Activated CD4-positive, alpha-beta T cell treated with anti-CD3 and anti-CD28 coated beads for 48 hours (primary cell): ENCODE data around the gene LMBRD2.
"Not testable (repeated sequence)": the region's sequence is repeated elsewhere in the genome, so short reads cannot be mapped to it uniquely, and the experiment has no call there.

Experiments used
- DNase-seq: peaks from one replicate; pipeline ENCODE4 v3.0.0-alpha.2; 2020

The LMBRD2 gene

DNA sequence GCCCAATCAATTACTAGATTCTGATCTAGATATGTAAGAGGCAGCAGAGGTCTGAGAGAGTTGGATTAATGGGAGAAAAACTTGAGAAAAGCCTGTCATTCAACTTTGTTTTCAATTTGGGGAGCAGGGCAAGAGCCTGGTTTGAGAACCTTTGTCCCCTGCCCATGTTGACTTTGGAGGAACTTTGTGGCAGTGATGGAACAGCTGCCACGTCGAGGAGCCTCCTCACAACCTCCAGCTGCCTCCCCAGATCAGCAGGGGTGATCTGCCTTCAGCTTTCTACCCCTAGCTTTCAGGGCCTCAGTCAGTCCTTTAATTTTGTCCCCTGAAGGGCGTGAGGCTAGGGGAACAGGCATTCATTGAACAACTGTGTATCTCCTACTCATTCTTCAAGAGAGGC is 8.9 kb upstream of the LMBRD2 start:
- no peak for DNase-seq

DNA sequence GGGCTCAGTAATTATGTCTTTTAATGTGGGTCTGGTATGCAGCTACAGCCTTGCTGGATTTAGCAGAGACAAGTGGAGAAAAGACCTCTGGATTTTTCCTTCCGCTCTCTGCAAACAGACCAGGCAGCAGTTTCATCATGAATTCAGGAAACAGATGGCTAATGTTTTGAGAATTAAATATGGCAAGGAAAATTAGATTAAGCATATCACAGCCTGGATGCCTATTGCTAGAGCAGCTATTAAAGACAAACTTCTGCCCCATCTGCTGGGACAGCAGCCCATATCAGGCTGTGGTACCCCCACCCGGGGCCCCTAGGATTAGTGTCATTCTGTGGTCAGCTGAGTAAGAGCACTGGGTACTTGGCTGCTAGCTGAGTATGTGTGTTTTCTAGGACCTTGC is 6.5 kb upstream of the LMBRD2 start:
- no peak for DNase-seq

DNA sequence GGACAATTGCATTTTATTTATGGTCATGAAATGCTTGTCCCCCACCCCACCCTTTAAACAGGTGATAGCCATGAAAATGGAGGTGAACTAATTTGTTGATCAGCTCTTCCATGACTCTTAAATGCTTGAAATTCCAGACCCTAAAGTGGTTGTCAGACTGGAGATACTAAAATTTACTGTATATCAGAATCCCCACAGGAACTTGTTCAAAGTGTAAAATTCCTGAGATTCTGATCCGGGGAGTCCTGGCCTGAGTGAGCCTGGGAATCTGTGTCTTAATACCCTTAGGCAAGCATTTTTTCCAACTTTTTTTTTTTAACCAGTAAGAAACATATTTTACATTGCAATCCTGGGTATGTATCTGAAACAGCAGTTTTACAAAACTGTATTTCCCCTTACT is 4.9 kb upstream of the LMBRD2 start:
- DNase-seq: no peak

DNA sequence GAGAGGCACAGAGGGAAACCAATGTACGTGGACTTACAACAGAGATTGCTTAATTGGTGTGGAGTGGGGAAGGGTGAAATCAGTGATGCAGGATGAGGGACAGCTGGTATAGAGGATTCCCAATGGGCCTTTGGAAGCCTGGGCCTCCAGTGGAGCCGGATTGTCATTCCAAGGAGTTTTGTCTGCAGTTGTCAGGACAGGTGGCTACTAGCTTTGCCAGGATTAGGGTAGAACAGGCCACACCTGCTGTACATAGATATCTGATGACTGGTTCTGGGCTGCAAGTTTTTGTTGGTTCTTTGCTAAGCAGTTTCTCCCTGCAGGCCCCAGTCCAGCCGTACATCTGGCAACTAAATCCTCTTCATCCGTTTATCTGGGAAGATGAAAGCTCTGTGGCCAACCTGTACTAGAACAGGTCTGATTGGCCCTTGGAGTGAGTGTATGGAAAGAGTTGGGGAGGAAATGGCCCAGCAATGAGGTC is 4.5 kb upstream of the LMBRD2 start:
- no peak for DNase-seq

DNA sequence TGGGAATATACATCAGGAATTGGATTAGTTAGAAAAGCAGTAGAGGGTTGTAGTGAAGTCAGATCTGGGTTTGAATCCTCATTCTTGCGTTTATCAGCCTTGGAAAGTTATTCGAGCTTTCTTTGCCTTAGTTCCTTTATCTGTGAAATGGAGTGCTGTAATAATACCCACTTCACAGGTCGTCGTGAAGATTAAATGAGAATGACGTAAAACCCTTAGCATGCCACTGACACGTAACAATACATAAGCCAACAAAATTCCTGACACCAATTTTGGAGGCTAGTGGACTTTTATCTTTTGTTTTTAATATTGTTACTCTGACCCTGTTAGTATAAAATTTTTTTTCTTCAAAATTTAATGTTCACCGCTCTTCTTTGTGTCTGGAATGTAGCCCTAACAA is 3.6 kb upstream of the LMBRD2 start:
- no peak for DNase-seq

DNA sequence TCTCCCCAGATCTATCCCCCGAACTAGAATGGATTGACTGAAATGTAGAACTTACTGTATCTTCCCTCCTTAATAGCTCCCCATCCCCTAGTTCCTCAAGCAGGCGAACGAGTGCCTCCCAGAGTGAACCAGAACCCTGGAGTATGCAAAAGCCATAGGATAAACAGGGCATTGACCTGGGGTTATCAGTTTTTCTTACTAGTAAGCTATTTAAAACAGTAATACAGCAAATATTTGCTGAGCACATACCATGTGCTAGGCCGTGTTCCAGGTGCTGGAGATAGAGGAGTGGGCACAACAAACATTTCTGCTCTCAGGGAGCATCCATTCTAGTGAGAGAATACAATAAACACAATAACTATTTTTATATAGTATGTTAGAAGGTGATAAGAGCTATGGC is 2.0 kb upstream of the LMBRD2 start:
- DNase-seq: no peak

DNA sequence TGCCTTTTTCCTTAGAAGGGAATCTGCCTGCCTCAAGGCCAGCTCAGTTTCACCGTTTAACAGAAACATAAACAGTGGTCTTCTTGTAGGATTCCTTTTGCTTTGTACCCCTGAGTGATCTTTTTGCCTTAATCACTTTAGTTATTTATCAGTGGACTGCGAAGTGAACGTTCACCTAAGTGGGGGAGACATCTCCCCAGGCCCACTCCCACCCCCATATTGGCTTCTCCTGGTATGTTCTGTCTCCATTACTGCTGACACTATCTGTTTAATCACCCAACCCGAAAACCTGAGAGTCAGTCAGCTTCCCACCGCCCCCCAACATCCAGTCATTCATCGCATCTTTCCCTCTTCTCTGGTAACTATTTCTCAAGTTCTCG is 1.6 kb upstream of the LMBRD2 start:
- DNase-seq: no peak

DNA sequence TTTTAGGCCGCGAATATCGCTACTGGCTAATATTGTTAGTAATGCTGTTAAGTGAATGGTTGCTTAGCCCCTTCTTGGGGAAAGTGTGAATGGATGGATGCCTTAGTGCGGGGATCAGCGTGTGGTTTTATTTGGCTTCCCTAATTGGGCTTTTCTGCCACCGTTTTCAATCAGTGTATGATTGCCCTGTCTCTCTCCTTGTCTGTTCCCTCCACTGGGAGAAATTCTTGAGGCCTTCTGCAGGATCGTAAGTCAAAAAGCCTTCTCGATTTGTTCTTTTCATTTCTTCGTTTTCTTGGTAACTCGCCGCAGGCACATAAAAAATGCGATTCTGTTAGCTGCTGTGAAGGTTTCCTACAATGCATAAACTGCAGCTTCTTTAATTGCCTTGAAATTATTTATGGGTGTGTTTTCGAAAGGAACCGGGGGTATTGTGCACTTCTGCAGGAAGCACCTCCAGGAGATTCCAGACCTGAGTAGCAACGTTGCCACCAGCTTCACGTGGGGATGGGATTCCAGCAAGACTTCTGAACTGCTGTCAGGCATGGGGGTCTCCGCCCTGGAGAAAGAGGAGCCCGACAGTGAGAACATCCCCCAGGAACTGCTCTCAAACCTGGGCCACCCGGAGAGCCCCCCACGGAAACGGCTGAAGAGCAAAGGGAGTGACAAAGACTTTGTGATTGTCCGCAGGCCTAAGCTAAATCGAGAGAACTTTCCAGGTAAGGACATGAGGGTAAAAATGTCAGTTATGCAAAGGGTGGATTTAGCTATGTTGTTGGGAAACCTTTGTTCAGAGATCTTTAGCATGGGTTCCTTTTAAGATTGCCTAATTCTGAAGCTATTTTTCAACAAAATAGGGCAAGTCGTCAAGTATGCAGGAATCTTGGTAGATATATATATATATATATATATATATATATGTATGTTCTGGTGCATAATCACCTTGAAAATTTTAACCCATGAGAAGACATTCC is 924 bp upstream of the LMBRD2 start:
- no peak for DNase-seq

DNA sequence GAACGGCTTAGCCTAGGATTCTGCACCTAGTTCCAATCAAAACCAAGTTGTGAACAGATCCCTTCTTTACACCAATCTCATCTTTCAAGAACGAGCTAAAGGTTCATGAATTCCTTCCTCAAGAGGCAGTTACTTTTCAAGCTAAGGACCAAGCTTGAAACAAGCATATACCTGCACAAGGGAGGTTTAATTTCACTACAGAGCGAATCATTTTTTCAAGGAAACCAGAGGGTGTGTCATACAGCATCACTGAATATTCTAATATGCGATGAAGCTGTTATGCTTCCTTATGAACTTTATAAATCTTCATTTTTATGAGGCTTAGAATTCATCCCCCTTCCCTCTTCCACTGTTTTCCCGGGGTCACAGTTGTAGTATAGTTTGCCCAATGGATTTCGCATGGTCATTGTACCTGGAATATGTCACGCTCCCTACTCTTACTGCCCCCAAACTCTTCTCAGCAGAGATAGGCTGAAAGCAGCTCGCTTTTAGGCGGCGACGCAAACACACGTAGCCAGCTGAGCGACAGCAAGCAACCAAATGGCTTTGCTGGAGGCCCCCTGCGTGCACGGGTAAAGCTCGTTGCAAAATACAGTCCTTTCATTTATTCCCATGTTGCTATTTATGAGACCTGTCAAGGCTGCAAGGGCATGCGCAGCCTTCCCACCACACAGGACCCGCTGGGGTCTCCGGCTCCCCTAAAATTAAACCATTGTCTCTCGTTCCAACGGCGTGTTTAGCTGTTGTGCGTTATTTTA is 832 bp downstream of the LMBRD2 start:
- peak; percentile 76 for DNase-seq

DNA sequence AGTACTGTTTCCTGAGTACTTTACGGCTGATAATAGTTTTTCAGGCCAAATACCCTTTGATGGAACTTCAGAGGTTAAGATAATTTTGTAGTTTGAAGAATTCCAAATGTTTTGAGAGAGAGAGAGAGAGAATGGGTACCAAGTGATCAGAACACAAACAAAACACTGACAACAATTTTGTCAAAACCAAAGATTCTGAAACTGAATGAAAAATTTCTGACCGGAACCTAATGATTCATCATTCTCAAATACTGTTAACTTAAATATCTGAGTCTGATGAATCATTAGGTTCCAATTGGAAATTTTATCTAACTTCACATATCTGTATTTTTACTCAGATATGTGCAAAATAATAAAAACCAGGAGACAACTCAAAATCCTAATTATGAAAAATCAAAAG is 4.0 kb downstream of the LMBRD2 start:
- DNase-seq: no peak

DNA sequence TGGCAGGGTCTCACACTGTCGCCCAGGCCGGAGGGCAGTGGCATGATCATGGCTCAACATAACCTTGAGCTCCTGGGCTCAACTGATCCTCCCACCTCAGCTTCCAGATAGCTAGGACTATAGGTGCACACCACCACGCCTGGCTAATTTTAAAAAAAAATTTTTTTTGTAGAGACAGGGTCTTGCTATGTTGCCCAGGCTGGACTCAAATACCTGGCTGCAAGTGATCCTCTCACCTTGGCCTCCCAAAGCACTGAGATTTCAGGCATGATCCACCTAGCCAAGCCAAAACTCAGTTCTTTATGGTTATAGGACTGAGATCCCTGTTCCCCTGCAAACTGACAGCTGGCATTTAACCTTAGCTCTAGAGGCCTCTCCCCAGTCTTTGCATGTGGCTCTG is 5.3 kb downstream of the LMBRD2 start:
- DNase-seq: no peak

DNA sequence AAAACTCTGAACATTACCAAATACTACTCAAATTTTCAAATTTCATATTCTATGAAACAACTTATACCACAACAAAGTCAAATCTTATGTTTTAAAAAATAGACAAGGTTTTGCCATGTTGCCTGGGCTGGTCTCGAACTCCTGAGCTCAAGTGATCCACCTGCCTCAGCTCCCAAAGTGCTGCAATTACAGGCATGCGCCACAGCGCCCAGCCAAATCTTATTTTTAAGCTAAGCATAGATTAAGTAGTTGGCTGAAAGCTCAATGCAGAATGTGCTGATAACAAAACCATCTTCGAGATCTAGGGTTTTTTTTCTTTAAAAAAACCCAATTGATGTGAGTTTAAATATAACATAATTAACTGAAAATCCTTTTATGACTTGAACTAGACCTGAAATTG is 6.4 kb downstream of the LMBRD2 start:
- DNase-seq: no peak

DNA sequence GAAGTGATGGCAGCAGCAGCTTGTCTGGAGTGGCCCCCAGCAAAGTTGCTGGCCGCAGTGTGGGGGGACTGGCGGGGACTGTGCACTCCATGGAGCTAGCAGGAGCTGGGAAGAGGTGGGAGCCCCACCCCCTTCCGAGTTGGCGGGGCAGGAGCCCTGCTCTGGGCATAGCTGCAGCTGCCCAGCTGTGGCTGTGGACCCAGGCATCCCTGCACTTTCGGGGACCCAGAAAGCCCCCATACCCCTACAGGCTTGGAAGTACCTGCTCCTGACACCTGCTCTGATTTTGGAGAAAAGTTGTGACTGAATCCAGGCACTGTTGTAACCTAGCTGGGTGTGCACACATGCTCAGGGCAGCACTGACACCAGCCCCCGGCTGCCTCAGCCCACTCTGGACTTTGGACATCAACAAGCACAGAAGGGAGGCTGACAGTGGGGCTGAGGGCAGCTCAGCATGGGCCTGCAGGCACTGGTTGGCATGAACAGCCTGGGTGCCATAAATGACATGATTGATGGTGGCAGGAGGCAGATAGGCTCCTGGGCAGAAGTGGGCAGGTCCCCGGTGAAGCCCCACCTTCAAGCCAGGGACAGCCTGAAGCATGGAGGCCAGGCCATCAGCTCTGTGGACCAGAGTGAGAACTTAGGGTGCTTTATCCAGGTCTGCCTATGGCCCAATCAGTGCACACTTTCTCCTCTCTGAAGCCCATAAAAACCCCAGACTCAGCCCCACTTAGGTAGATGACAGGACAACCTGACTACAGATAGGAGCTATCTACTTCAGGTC is 12.6 kb downstream of the LMBRD2 start:
- DNase-seq: no peak

DNA sequence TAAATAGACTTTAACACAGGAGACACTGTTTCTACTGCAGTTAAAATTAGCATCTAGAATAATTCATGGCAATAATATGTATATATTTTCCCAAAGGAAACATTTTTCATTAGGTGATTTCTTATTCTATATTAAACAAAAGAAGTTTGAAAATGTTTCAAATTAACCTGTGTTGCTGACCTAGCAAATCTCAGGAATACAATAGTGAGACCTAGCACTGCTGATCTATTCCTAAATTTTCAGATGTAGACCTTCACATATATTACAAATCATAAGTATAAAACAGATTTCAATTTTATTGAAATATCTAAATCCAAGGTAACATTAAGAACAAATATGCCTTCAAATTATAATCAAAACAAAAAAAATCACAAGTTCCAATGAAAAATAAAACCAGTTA is 15.1 kb downstream of the LMBRD2 start:
- DNase-seq: no peak

DNA sequence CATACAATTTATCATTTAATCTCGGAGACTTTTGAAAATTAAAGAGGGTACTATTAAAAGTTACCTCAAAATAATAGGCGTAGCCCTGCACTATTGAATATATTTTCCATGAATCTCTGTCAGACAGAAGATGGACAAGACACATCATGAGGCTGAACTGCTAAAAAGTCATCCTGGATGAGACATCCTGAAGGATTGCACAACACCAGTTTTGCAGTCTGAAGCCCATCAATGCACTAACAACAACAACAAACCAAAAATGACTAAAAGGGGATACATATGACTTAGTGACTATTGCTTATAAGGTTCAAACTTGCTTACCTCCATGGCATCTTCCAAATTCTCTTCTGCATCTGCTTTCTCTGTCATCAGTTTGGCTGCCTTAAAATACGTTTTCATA is 15.7 kb downstream of the LMBRD2 start:
- no peak for DNase-seq

DNA sequence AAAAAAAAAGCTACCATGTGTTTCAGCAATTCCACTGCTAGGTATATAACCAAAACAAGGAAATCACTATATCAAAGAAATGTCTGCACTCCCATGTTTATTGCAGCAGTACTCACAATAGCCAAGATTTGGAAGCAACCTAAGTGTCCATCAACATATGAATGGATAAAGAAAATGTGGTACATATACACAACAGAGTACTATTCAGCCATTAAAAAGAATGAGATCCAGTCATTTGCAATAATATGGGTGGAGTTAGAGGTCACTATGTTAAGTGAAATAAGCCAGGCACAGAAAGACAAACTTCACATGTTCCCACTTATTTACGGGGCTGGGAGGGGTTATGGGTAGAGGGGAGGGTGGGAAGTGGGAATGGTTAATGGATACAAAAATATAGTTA is 18.7 kb downstream of the LMBRD2 start:
- DNase-seq: not testable (repeated sequence)

DNA sequence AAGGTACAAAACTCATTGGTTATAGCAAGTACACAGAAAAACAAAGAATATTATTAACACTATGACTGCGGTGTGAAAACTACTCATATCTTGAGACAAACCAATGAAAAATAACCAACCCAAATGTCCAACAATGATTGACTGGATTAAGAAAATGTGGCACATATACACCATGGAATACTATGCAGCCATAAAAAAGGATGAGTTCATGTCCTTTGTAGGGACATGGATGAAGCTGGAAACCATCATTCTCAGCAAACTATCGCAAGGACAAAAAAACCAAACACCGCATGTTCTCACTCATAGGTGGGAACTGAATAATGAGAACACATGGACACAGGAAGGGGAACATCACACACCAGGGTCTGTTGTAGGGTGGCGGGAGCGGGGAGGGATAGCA is 22.0 kb downstream of the LMBRD2 start:
- not testable (repeated sequence) for DNase-seq

DNA sequence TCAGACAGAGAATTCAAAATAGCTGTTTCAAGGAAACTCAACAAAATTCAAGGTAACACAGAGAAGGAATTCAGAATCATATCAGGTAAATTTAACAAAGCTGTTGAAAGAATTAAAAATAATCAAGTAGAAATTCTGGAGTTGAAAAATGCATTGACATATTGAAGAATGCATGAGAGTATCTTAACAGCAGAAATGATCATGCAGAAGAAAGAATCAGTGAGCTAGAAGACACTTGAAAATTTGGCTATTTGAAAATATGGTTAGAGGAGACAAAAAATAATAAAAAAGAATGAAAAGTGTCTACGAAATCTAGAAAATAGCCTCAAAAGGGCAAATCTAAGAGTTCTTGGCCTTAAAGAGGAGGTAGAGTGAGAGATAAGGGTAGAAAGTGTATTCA is 22.9 kb downstream of the LMBRD2 start:
- DNase-seq: no peak

DNA sequence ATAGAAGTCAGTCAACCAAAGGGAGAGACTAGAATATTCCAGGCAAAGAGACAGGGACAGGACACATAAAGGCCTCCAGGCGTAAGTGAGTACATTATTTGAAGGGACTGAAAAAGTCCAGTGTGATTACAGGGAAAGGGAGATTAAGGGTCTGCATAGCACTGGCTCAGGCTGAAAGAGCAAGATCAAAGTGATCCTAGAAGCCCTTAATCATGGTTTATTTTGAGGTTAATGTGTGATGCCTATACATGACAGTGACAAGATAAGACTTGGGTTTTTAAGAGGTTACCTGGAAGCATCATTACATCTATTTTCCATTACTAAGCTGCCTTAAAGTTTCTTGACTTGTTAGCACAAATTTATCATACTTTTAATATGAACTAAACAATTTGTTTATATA is 25.8 kb downstream of the LMBRD2 start:
- no peak for DNase-seq

DNA sequence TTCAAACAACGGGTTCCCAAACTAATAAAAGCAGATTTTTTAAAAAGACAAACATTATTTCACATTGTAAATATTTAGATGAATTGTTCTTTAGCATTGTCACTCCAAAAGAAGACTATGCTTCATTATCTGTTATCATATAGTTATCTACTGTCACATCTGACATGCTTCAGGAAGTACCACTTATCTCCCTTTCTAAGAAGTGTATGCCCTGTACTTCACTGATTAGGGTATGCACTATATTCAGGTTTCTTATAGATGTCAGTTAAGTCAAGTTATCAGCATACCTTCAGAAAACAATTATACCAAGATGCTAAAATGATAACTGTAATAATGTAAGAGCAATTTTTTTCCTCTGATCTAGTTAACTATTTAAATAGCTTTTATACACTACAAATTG is 40.4 kb downstream of the LMBRD2 start:
- no peak for DNase-seq

DNA sequence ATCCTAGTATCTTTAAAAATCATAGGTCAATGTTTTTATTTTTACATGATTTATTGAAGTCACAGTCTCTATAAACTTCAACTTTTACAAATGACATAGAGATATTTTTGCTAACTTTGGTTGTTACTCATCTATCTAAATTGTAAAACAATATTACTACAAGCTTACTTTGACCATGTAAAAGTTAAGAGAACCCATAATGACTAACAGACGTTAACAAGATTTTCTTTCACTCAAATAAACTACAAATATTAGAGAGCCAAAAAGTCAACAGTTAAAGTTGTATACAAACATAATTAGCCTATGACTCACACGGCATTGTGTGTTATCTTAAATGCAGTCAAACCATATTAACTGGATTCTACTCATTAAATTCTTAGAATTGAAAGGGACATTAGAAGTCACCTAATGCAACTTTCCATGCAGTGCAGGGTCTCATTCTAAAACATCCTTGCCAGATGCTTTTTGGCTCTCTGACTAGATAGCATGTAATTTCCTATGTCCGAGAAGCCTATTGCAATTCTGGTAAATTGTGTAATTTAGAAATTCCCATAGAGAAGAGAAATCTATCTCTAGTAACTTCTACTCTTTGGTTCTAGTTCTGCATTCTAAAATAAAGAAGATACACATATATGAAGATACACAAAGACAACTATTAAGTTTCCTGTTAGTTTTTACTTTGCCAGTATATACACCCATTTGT is 42.8 kb downstream of the LMBRD2 start:
- DNase-seq: no peak

DNA sequence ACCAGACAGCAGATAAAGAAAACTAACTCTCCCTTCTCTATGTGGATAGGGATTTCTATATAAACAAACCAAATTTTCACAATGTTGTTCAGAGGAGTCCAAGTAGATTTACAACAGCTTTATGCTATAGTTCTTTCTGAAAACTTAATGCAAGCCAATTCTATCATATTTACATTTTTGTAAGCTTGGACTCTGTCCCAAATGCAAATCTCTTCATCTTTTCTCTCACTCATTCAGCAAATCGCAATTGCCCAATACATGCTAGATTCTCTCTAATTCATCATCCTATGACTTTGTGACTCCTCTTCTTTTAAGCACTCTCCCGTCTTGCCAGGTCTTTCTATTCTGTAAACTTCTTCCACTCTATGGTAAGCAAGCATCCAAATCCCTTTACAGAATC is 45.9 kb downstream of the LMBRD2 start:
- no peak for DNase-seq

DNA sequence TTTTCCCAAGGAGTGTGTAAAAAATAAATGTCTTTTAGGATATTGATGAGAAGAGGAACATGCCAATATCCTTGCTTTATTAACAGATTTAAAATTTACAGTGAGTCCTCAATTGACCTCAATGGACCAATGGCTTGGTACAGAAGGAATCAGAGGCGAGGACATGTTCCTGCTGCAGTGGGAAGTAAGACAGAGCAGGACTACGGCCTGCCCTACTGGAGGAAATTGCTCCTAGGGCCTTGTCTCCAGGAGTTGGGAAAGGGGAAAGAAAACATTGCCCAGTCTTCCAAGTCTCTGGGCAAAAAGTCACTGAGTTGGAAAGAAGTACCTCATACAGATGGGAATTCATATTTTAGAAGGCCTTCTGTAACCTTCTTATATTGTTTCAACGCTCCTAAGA is 51.9 kb downstream of the LMBRD2 start:
- no peak for DNase-seq
